GM12872 (cell line): ENCODE data around the gene GREB1L.

Experiments used
- TF ChIP-seq, protein P1 (sequence below): IDR thresholded peaks from 3 replicates; pipeline ENCODE4 v1.5.1; 2011; ENCODE audit warnings: low read depth, mild to moderate bottlenecking, low read length, moderate library complexity; ENCODE audit not compliant: insufficient read depth

Gene GREB1L

DNA sequence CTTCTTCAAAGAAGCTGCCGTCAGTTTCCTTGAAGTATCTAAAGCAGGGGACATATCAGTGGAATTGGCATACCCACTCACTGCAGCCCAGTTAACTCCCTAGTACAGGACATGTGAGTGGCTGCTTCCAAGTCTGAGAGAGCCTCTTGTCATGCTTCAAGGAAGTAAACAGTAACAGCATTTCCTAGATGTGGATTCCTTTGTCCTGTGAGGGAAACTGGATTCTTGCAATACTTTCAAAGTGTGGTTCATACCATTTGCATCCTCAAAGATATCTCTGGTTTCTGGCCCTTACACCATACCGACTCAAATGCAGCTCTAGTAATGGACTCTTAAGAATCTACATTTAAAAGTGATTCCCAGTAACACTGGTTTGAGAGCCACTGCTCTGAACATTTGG is 271.3 kb downstream of the GREB1L start:
- TF ChIP-seq, protein P1, sequence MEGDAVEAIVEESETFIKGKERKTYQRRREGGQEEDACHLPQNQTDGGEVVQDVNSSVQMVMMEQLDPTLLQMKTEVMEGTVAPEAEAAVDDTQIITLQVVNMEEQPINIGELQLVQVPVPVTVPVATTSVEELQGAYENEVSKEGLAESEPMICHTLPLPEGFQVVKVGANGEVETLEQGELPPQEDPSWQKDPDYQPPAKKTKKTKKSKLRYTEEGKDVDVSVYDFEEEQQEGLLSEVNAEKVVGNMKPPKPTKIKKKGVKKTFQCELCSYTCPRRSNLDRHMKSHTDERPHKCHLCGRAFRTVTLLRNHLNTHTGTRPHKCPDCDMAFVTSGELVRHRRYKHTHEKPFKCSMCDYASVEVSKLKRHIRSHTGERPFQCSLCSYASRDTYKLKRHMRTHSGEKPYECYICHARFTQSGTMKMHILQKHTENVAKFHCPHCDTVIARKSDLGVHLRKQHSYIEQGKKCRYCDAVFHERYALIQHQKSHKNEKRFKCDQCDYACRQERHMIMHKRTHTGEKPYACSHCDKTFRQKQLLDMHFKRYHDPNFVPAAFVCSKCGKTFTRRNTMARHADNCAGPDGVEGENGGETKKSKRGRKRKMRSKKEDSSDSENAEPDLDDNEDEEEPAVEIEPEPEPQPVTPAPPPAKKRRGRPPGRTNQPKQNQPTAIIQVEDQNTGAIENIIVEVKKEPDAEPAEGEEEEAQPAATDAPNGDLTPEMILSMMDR = no peak

DNA sequence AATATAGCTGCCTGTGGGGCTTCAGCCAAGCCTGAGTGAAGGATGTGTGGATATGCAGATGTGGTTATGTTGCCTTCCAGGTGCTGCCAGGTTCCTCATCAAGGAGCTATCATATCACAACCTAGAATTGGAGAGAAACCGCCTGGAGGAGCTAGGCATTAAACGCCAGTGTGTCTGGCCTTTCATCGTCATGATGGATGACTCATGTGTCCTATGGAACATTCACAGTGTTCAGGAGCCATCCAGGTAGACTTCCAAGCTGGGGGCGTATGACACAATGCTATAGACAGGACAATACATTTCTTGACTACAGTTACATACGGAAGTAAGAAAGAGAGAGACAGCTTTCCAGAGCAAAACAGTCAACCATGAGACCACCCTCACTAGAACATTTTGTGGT is 271.7 kb downstream of the GREB1L start:
- TF ChIP-seq, protein P1 = no peak

DNA sequence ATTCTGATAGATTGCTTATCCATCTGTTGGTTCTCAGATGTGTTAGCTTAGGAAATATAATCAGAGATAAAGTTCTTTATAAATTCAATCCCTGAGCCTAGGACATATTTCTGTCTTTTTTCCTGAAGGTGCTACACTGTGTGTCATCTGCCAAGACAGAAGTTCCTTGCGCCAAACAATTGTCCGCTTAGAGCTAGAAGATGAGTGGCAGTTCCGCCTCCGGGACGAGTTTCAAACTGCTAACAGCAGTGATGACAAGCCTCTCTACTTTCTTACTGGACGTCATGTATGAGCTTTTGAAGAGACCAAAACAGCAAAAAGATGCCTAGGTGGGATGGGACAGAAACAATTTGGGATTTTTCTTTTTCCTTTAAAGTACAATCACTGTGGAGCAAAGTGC is 280.5 kb downstream of the GREB1L start:
- TF ChIP-seq, protein P1 = no peak

DNA sequence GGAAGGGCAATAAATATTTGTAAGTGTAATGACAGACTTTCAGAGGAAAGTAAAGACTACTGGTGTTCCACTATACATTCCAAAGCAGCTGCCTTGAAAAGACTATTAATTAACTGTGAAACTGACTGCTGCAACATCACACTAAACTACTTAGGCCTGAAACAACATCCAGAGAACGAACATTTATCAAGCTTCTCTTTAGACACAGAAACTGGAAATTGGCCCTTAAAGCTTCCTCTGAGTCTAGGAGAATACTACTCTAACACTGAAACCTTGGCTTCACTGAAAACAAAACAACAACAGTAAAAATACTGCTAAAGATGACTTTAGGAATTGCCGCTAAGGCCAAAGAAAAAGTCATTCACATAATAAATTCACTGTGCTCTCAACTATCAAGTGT is 283.9 kb downstream of the GREB1L start:
- TF ChIP-seq, protein P1 = no peak

DNA sequence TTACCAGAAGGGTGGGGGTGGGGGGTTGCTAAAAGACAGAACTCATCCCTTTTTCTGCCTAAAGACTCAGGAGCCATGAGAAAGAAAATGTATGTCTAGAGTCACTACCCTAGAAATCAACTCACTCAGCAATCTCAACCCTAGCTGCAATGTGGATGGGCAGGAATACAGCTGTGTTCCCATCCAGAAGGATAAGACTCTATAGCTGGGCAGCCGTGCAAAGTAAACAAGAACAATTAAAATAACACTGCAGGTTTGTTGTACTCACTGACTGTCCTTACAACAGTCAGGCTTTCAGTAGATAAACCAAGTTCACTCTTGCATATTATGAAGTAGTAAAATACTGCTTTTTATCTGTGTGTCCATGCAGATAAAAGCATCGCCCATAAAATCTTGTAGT is 284.4 kb downstream of the GREB1L start:
- TF ChIP-seq, protein P1 = no peak

DNA sequence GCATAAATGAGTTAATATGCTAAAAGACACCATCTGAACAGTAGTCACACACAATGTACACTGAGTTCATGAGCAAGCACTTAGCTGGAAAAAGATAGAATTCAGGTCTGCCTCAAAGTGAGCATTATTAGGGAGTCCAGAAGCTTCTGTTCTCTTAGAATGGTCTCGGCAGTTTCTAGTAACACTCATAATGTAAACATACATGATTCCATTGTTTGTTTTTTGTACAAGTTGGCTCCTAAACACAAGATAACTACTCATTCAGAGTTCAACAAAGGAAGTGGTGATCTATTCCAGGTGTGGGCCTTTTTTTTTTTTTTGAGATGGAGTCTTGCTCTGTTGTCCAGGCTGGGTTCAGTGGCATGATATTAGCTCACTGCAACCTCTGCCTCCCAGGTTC is 292.3 kb downstream of the GREB1L start:
- TF ChIP-seq, protein P1 = no peak

DNA sequence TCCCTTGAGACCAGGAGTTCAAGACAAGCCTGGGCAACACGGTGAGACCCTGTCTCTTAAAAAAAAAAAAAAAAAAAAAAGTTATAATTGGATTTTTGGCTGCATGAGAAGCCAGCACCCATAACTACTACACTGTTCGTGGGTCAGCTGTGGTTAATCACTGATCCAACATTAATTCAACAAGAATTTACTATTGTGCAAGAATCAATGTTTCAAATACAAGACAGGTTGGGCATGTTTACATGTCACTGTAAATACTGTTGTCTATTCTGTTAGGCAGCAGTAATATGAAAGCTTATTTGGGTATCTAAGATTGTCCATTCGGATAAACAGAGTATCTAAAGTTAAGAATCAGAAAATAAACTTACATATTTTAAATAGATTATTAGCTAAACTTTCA is 296.2 kb downstream of the GREB1L start:
- TF ChIP-seq, protein P1 = no peak

DNA sequence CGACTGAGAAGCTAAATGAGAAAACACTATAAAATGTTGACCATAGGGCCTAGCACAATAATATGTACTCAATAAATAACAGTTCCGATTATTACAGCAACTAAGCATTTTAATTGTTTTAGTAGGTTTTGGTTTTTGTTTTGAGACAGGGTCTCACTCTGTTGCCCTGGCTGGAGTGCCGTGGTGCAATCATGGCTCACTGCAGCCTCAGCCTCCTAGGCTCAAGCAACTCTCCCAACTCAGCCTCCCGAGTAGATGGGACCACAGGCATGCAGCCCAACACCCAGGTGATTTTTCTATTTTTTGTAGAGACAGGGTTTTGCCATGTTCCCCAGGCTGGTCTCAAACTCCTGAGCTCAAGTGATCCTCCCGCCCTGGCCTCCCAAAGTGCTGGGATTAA is 304.4 kb downstream of the GREB1L start:
- TF ChIP-seq, protein P1 = no peak
